GM18951 (cell line): ENCODE results near the gene PDGFC.

Source experiments
- POLR2A ChIP-seq: IDR thresholded peaks from 4 replicates; pipeline ENCODE4 v1.6.1; 2011; ENCODE audit warnings: mild to moderate bottlenecking; ENCODE audit not compliant: insufficient read length, insufficient read depth; ENCODE audit errors: extremely low read depth
- in situ Hi-C: fragments of 300-500 bp; cut with MboI; formaldehyde crosslinking; loops from one replicate; pipeline ENCODE4 v1.12.0; 2022; ENCODE audit warnings: low sequenced_read_pairs, mixed read lengths, inconsistent platforms; ENCODE audit not compliant: unreplicated experiment

PDGFC gene

DNA sequence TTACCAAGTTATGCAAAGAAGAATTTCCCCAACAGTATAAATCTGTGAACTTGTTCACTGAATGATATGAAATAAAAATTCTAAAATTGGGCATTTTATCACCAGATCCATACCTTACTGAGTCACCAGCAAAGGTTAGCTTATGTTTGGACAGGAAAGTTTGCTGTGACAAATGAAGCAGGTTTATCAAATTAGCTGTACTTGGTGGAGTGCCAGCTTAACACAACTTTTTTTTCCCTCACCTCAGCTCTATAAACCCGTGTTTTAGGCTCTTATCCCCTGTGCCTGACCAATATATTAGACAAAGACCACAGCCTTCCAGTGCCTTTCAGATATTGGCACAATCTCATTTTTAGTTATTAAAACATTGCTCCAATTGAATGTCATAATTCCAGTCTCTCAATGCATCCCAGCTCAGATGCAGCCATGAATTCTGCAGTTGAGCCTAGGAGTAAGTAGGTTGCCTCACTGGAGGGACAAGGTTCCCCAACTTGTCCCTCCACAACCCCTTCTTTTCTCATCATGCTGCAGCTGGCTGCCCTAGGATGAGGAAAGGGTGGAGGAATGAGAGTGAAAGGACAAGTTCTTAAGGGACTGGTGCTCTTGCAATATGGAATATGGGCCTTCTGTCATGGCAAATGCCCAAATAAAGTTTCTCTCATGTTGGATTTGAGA is 27.0 kb upstream of the PDGFC start:
- TF ChIP-seq POLR2A: no peak
- in situ Hi-C loops: no loop called here

DNA sequence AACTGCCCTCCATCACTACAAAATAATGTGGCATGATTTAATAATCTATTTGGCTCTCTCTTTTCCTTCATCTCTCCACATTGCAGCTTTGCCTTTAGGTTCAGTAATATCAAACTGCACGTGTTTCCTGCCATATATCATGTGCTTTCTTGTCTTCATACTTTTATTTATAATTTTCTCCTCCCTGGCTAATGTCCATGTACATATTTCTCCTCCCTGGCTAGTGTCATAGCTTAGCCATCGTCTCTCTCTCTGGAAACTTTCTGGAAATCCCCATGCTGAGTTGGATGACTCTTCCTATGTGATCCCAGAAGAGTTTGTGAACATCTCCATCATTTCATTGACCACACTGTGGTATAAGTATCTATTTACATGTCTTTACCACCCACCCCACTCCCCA is 21.3 kb upstream of the PDGFC start:
- in situ Hi-C loops: no loop called here
- TF ChIP-seq POLR2A: no peak

DNA sequence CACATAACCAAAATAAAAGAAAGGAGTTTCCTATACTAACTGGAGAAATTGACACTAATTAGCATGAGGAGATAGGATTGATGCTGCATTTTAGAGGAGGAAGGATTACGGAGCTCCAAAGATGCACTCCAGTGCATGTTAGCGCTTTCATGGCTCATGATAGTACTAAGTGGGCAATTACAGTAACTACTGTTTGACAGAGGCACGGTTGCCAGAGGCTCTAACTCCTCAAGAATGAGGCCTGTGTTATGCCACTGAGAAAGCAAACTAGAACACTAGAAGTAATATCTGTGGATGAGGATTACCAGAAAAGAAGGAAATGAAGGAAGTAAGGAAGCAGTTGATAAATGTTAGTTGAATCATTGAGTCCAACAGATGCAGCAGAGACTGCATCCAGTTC is 19.6 kb upstream of the PDGFC start:
- TF ChIP-seq POLR2A: no peak
- in situ Hi-C loops: no loop called here

DNA sequence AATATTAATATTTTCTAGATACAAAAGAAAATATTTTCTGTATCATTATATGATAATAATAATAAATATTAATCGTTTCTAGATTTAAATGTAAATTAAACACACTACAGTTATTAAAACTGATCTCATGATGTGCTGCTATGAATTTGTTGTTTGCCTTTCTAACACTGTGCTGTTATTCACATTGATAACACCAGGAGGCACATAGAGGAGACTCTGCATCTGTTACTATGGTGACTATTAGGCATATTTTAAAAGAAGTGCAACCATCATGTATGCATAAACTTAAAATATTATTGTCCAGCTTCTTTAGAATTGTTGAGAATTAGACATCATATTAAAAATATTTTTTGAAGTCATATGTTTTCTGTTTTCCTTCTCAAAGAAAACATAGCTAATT is 11.8 kb upstream of the PDGFC start:
- in situ Hi-C loops: no loop called here
- TF ChIP-seq POLR2A: no peak

DNA sequence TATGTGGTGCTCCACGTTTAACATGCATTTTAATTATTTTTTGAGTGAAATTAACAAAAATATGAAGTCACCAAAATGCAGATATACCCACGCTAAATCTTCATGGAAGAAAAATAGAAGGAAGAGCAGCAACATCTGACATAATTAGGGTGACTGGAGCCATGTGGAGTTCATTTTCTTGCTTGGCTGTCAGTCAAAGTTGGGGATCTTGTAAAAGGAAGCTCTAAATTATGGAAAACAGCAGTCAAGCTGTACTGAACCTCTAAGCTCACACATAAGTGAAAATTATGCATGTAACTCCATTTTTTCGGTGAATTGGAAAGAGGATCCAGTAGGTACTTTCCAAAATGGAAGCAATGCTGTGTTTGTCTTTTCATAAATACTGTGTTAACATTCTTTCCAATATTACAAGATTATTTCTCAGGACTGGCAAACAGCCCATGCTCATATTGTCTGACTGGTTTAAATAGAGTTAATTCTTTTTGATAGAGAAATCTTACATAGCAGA is 9.7 kb upstream of the PDGFC start:
- no peak for TF ChIP-seq POLR2A
- in situ Hi-C loops: no loop called here

DNA sequence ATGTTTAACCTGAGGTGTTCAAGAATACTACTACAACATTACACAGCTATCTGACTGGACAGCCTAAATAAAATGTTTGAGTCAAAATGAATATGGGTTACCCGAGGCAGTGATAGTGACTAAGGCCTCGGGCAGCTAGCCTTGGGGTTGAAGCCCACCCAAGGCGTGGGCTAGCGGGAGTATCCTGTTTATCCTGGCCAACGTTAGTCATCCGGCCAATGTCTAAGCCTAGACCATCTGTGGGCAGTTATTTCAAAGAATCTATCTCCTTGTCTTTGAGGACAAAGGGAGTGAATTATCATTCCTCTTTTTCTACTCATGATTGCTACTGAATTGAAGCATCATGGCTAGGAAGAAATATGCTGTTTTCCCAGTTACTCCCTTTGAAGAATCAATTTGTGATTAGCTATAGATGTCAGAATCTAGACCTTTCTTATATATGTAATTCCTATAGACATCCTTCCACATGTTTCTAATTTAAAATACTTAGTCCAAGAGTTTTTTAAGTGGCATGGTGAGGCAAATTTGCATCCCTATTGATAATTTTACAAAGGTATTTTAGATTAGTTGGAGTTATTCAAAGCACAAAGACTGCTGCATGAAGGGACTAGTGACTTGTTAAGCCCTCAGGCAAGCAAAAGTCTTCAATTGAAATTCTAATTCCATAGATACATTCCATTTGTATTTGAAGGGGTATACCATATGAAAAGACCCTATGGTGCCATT is 6.0 kb upstream of the PDGFC start:
- no peak for TF ChIP-seq POLR2A
- in situ Hi-C loops: no loop called here

DNA sequence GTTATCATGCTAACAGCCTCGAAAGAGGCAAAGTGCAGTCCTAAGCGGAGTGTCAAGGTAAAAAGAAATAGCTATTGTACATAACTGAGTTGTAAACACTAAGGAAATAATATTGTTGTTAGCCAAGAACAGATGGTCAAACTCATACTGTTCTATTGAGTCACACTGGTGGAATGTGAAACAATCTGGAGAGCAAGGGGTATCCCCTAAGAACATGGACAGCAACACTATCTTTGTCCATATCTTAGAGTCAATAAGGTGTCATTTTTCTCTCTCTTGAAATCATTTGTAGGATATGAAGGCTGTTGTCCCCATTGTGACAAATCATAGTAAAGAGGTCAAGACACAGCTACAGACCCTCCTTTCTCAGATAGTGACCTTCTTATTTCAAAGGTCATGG is 4.5 kb upstream of the PDGFC start:
- no peak for TF ChIP-seq POLR2A
- in situ Hi-C loops: no loop called here

DNA sequence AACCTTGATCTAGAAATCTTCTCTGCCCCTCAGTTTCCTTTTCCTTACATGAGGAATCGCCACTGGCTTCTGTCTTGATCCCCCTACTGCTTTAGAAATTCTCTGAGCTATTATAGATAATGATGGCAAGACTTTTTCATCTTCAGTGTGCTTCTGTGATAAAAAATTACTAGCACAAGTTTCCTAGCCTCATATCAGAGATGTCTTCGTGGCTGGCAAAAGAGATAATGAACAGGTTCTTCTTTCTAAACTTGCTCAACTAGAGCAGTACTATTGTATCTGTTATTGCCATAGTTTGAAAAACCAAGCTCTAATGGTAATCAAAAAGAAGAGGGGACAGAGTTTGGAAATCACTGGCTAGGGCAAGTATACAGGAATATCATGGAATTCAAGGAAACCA is 4.1 kb upstream of the PDGFC start:
- no peak for TF ChIP-seq POLR2A
- in situ Hi-C loops: no loop called here

DNA sequence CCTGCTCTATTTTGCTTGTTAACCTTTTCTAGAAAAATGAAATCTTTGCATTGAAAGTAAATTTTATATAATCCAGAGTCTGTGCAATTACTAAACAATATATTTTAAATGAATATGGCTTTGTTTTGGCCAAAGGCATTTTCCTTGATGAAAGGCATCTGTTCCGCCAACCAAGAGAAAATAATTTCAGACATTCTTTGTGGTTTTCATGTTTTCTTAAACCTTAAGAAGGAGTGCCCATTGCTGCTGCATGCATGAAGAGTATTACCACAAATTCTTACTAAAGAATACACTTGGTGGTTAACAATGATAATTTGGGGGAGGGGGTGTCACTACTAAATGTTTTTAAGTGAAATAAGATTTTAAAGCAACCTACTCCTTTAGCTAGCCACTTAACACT is 2.7 kb upstream of the PDGFC start:
- in situ Hi-C loops: no loop called here
- TF ChIP-seq POLR2A: no peak

DNA sequence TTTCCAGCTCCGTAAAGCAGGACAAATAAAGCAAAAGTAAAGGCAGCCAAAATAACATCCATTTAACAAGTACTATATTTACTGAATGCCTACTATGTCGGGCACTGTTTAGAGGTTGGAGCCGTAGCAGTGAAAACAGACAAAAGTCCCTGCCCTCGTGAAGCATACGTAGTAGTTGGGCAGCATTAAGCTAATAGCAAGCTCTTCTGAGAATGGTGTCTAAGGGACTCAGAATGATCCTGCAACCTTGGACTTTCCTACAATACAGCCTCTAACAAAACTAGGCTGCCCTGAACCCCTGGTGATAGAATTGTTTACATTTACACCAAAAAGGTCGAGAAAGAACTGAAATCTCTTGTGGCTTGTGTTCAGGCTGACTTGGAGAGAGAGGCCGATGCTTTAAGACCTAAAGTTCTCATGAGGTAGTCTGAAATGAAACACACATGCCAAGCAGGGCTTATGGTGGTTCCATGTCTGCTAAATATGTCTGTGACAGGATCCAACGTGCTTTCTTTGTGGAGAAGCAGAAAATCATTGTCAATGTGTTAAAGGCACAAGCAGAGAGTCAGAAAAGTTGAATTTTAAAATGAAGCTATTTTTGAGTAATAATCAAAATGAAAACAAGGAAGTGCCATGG is 898 bp upstream of the PDGFC start:
- no peak for TF ChIP-seq POLR2A
- in situ Hi-C loops: no loop called here

DNA sequence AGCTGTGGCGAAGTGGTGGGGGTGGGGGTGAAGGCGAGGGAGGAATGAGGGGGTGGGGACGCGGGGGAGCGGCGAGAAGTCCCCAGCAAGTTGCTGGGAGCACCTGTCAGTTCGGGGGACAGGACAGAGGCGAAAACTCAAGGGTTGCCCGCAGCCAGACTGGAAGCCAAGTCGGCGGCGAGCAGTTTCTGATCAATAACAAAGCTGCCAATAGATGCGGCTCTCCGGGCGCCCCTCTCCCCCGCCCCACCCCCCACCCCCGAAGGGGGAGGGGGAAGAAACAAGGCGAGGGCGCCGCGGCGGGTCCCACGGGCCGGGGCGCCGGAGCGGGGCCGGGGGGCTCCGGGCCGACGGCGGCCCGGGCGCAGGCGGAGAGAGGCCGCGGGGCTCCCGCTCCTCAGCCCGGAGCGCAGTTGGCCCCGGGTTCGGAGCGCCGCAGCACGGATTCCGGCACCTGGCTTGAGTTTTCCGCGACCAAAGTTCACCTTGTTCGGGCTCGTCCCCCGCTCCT is 379 bp downstream of the PDGFC start:
- TF ChIP-seq POLR2A: no peak
- in situ Hi-C loops: no loop called here

DNA sequence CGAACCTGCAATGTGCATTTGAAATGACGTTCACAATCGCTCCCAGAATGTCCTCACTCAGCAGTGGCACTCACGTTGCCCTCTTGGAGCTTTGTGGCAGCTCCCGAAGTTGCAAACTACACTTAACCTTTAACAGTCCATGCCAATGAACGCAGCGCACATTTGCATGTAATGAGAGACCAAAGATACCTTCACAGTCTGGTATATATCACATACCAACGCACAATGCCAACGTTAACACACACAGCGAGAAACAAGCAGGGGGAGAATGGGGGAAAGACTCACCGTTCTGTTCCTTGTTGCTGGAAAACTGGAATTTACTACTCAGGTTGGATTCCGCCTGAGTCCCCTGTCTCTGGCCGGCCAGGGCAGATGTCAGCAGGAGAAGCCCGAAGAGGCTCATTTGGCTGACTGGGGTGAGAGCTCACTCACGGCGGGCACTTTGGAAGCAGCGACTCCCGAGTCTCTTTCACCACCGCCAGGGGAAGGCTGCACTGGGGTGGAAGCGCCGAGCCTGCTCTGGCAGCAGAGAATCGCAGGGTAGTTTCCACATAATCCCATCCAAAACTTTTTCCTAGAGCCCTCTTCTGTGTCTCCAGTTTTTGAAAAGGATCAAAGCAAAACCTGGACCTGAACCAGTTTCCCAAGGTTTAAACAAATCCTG is 966 bp downstream of the PDGFC start:
- in situ Hi-C loops: no loop called here
- no peak for TF ChIP-seq POLR2A

DNA sequence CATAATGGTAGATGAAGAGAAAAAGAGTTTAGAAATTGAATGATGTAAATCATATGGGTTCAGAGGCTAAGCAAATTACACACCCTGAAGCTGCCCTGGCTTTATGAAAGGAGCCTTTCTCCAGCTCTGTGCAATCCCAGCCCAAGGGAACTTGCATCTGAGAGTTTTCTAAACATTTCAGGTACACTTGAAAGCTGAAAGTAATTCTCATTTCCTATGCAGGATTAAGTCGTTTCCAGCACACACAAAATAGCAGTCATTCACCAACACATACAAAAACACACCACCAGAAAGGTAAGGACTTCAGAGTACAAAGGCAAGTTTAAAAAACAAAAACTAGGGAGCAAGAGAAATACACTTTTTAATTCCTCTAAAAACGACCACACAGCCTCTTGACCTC is 1.7 kb downstream of the PDGFC start:
- in situ Hi-C loops: no loop called here
- TF ChIP-seq POLR2A: no peak
